ENCODE results near the gene EN1.

DNA sequence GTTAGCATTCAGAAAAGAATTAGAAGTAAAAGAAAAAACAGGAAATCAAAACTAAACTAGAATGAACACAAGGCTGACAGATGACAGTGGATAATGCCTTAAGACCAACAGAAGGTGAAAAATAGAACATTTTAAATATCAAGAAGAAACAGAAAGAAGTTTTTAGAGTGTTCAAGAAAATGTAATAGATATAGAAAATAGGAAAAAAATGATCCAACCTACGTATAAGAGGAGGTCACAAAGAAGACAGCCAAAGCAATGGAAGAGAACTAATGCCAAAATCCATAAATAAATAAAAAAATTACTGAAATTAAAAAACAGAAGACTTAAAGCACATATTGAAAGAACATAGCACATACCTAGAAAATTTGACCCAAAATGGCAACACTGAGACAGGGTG, 42.5 kb upstream of the EN1 start:
- TF ChIP-seq FOXK2 (IDR thresholded peaks at IDR 0.05), result no peak
- no peak for TF ChIP-seq FOXM1 (IDR thresholded peaks at IDR 0.05; ENCODE audit: borderline replicate concordance)
- TF ChIP-seq, protein P1, sequence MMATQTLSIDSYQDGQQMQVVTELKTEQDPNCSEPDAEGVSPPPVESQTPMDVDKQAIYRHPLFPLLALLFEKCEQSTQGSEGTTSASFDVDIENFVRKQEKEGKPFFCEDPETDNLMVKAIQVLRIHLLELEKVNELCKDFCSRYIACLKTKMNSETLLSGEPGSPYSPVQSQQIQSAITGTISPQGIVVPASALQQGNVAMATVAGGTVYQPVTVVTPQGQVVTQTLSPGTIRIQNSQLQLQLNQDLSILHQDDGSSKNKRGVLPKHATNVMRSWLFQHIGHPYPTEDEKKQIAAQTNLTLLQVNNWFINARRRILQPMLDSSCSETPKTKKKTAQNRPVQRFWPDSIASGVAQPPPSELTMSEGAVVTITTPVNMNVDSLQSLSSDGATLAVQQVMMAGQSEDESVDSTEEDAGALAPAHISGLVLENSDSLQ (IDR thresholded peaks at IDR 0.05), result no peak
- TF ChIP-seq ARNT (IDR thresholded peaks at IDR 0.05), result no peak
- no peak for TF ChIP-seq NFRKB (IDR thresholded peaks at IDR 0.05)
- no peak for TF ChIP-seq BHLHE40 (IDR thresholded peaks at IDR 0.05; ENCODE audit: borderline replicate concordance)
